HEK293 (cell line): ENCODE data around the gene EIF5A.

ENCODE experiments used
- CTCF ChIA-PET: fragments of 350-600 bp; formaldehyde crosslinking; extraction: SDS; loops from one replicate; lab custom pipeline; 2021; ENCODE audit warnings: antibody characterized with exemption; lab: Yijun Ruan, JAX
- POLR2A ChIA-PET: fragments of 300-600 bp; formaldehyde crosslinking; extraction: SDS; loops from one replicate; lab custom pipeline; 2020; ENCODE audit warnings: antibody characterized with exemption, inconsistent platforms; lab: Yijun Ruan, JAX
- H3K27ac ChIP-seq: fragments of 200-500 bp; sonication (Bioruptor generic); 2 replicates; pipeline ENCODE4 v1.5.1; 2014; ENCODE audit warnings: low read depth, low read length, control low read depth, inconsistent platforms; ENCODE audit errors: extremely low read depth
- H3K36me3 ChIP-seq, 2 experiments: fragments of 200-500 bp in 1 of 2; sonication (Bioruptor generic) in 1 of 2; 1 replicate in 1 of 2; 2 replicates in 1 of 2; pipeline ENCODE4 v1.5.1; 2014 to 2017; ENCODE audit warnings: inconsistent platforms in 2 of 2, low read length in 2 of 2; ENCODE audit not compliant: control insufficient read depth in 2 of 2, insufficient read depth in 1 of 2
- H3K4me1 ChIP-seq: fragments of 200-500 bp; sonication (Bioruptor generic); 2 replicates; pipeline ENCODE4 v1.5.1; 2014; ENCODE audit warnings: mild to moderate bottlenecking, low read length, inconsistent platforms; ENCODE audit not compliant: control insufficient read depth, insufficient read depth
- H3K4me3 ChIP-seq: 2 replicates; pipeline ENCODE4 v1.5.1; 2011; ENCODE audit warnings: low read depth, mild to moderate bottlenecking, control low read depth, low read length, moderate library complexity
- H3K9me3 ChIP-seq: fragments of 200-500 bp; sonication (Bioruptor generic); 2 replicates; pipeline ENCODE4 v1.5.1; 2014; ENCODE audit warnings: low read depth, low read length, inconsistent platforms; ENCODE audit not compliant: control insufficient read depth, insufficient read depth
- IKZF3 ChIP-seq: fragments of 450-650 bp; IDR thresholded peaks from 2 replicates; pipeline ENCODE4 v1.5.0; 2018; ENCODE audit warnings: missing biosample characterization, mild to moderate bottlenecking, missing genetic modification characterization, moderate library complexity
- KLF10 ChIP-seq: fragments of 450-650 bp; IDR thresholded peaks from 2 replicates; pipeline ENCODE4 v1.5.1; 2018; ENCODE audit warnings: missing biosample characterization, mild to moderate bottlenecking, missing genetic modification characterization
- SALL2 ChIP-seq: fragments of 450-650 bp; formaldehyde crosslinking; IDR thresholded peaks from 2 replicates; pipeline ENCODE4 v1.5.0; 2017; ENCODE audit warnings: missing biosample characterization, mild to moderate bottlenecking, missing genetic modification characterization, borderline replicate concordance
- ZBTB20 ChIP-seq: fragments of 450-650 bp; formaldehyde crosslinking; IDR thresholded peaks from 2 replicates; pipeline ENCODE4 v1.5.1; 2016; ENCODE audit warnings: missing biosample characterization, missing genetic modification characterization
- ZEB2 ChIP-seq: fragments of 450-650 bp; formaldehyde crosslinking; IDR thresholded peaks from 2 replicates; pipeline ENCODE4 v1.5.1; 2016; ENCODE audit warnings: missing biosample characterization, missing genetic modification characterization
- ZNF175 ChIP-seq: fragments of 450-650 bp; formaldehyde crosslinking; IDR thresholded peaks from 2 replicates; pipeline ENCODE4 v1.5.1; 2016; ENCODE audit warnings: missing biosample characterization, missing genetic modification characterization
- ZNF211 ChIP-seq: fragments of 450-650 bp; formaldehyde crosslinking; IDR thresholded peaks from 2 replicates; pipeline ENCODE4 v1.5.1; 2016; ENCODE audit warnings: low read depth, missing biosample characterization, missing genetic modification characterization
- ZNF280D ChIP-seq: fragments of 450-650 bp; formaldehyde crosslinking; IDR thresholded peaks from 2 replicates; pipeline ENCODE4 v1.5.1; 2016; ENCODE audit warnings: missing biosample characterization, missing genetic modification characterization
- ZNF394 ChIP-seq: fragments of 450-650 bp; formaldehyde crosslinking; IDR thresholded peaks from 2 replicates; pipeline ENCODE4 v1.5.1; 2016; ENCODE audit warnings: missing biosample characterization, missing genetic modification characterization, mild to moderate bottlenecking, moderate library complexity, borderline replicate concordance
- ZNF501 ChIP-seq: fragments of 450-650 bp; formaldehyde crosslinking; IDR thresholded peaks from 2 replicates; pipeline ENCODE4 v1.5.1; 2016; ENCODE audit warnings: missing biosample characterization, missing genetic modification characterization
- ZNF510 ChIP-seq: fragments of 450-650 bp; formaldehyde crosslinking; IDR thresholded peaks from 2 replicates; pipeline ENCODE4 v1.5.1; 2018; ENCODE audit warnings: mild to moderate bottlenecking, missing genetic modification characterization, missing biosample characterization; ENCODE audit not compliant: insufficient replicate concordance
- ZNF560 ChIP-seq: fragments of 450-650 bp; formaldehyde crosslinking; IDR thresholded peaks from 2 replicates; pipeline ENCODE4 v1.5.1; 2017; ENCODE audit warnings: missing biosample characterization, missing genetic modification characterization, borderline replicate concordance
- ZNF571 ChIP-seq: fragments of 450-650 bp; formaldehyde crosslinking; IDR thresholded peaks from 2 replicates; pipeline ENCODE4 v1.5.0; 2017; ENCODE audit warnings: missing biosample characterization, missing genetic modification characterization
- ZNF777 ChIP-seq: fragments of 450-650 bp; formaldehyde crosslinking; IDR thresholded peaks from 2 replicates; pipeline ENCODE4 v1.5.1; 2017; ENCODE audit warnings: missing biosample characterization, missing genetic modification characterization, borderline replicate concordance
- ZNF830 ChIP-seq: fragments of 450-650 bp; IDR thresholded peaks from 2 replicates; pipeline ENCODE4 v1.5.0; 2018; ENCODE audit warnings: missing biosample characterization, missing genetic modification characterization, low read depth, mild to moderate bottlenecking, moderate library complexity
- TF ChIP-seq, protein P1 (sequence below): fragments of 450-650 bp; formaldehyde crosslinking; IDR thresholded peaks from 2 replicates; pipeline ENCODE4 v1.5.1; 2016; ENCODE audit warnings: missing biosample characterization, missing genetic modification characterization

EIF5A gene

DNA sequence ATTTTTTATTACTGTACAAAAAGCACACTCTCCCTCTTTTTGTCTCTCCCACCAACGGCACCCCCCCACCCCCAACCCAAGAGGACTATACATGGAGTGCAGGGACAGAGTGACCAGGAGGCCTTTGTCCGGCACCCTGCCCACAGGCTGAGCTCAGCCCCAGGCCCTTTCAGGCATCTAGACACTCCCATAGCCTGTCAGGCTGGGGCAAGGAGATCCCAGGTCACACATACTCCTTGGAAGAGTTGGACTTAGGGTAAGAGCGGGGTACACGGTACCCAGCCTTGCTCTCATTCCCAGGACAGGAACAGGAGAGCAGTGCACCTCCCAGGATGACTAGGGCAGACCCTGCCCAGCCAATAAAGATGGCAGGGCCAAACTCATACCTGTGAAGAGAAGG, 47.3 kb upstream of the EIF5A start:
- Histone ChIP-seq H3K27ac (peak overlapping the region; percentile 5; the same call in 1 of the 2 replicates), H3K4me3 (no peak overlapping the region), H3K9me3 (no peaks in the 10 kb centered on the region), H3K36me3 (peaks cover 26 to 54% of the 10 kb centered on the region in 2 experiments; a peak in 2 of 3 replicates), H3K4me1 (peaks cover 18% of the 10 kb centered on the region)
- TF ChIP-seq ZBTB20 (tag by site-specific recombination), result no peak
- TF ChIP-seq ZEB2, result no peak
- no peak for TF ChIP-seq ZNF830 (tag by site-specific recombination)
- no peak for TF ChIP-seq ZNF175 (tag by site-specific recombination)
- TF ChIP-seq SALL2 (tag by site-specific recombination), result no peak
- POLR2A ChIA-PET, result interaction anchor here (0.5 to 0.9 kb wide), 3 partner anchors 18 to 296 kb away, joined by 3 to 5 read pairs (median 3); partner anchors contain the start of gene GABARAP
- CTCF ChIA-PET, result interaction anchor here (1.4 kb wide), 1 partner anchor 20 kb away, joined by 4 read pairs; no protein-coding TSS in a partner anchor

GRCh38 chr17:7260651-7261378, 46.6 kb upstream of the EIF5A start:
- no peak for TF ChIP-seq IKZF3 (tag by site-specific recombination)
- TF ChIP-seq, protein P1, sequence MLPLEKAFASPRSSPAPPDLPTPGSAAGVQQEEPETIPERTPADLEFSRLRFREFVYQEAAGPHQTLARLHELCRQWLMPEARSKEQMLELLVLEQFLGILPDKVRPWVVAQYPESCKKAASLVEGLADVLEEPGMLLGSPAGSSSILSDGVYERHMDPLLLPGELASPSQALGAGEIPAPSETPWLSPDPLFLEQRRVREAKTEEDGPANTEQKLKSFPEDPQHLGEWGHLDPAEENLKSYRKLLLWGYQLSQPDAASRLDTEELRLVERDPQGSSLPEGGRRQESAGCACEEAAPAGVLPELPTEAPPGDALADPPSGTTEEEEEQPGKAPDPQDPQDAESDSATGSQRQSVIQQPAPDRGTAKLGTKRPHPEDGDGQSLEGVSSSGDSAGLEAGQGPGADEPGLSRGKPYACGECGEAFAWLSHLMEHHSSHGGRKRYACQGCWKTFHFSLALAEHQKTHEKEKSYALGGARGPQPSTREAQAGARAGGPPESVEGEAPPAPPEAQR (tag by site-specific recombination), result no peak
- no peak for TF ChIP-seq ZNF501 (tag by site-specific recombination)
- TF ChIP-seq ZNF571 (tag by site-specific recombination), result no peak
- no peak for TF ChIP-seq ZNF560
- no peak for TF ChIP-seq ZNF280D
- no peak for TF ChIP-seq ZNF211
- no peak for TF ChIP-seq ZNF777 (tag by site-specific recombination)
- no peak for TF ChIP-seq KLF10 (tag by site-specific recombination)
- no peak for TF ChIP-seq ZNF394
- TF ChIP-seq ZNF510, result no peak
- TF ChIP-seq, all 188 proteins: peak for 0
- H3K4me3 ChIP-seq, result peak overlapping the region; percentile 40
- H3K4me1 ChIP-seq, result peaks cover 18% of the 10 kb centered on the region
- peak overlapping the region; percentile 5; the same call in 1 of the 2 replicates for H3K27ac ChIP-seq
- H3K36me3 ChIP-seq, result peaks cover 20 to 47% of the 10 kb centered on the region in 2 experiments; a peak in 2 of 3 replicates
- ChIA-PET CTCF (interaction anchor here (0.6 to 1.4 kb wide), 2 partner anchors 20 to 36 kb away, joined by 3 to 4 read pairs; no protein-coding TSS in a partner anchor), POLR2A (interaction anchor here (0.7 to 0.9 kb wide), 2 partner anchors 19 to 21 kb away, joined by 3 to 5 read pairs; partner anchors contain the start of gene GABARAP)
- H3K9me3 ChIP-seq, result no peaks in the 10 kb centered on the region
